ENCODE measurements around the gene TBL1Y.

Gene TBL1Y

DNA sequence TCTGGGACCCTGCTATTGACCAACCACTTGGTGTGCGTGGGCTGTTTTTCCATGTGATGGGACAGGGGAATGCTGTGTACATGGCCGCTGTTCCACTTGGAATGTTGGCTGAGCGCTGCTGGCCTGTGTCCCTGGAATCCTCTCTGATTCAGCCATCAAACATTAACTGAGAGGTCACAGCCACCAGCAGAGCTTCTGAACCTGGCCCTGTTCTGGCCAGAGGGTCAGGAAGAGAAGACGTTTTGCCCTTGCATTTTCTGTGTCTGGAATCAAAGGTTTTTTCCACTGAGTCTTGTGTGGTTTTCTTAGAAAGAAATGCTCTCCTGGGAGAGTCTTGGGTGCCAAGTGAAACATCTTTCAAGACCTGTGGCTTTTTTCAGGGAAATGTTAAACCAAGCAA, 85.5 kb downstream of the TBL1Y start:
- DNase-seq (ENCODE audit: low read depth), result no peak
- H3K4me3 ChIP-seq (ENCODE audit: low read depth, low read length), result no peak overlapping the region
- TF ChIP-seq, protein P1, sequence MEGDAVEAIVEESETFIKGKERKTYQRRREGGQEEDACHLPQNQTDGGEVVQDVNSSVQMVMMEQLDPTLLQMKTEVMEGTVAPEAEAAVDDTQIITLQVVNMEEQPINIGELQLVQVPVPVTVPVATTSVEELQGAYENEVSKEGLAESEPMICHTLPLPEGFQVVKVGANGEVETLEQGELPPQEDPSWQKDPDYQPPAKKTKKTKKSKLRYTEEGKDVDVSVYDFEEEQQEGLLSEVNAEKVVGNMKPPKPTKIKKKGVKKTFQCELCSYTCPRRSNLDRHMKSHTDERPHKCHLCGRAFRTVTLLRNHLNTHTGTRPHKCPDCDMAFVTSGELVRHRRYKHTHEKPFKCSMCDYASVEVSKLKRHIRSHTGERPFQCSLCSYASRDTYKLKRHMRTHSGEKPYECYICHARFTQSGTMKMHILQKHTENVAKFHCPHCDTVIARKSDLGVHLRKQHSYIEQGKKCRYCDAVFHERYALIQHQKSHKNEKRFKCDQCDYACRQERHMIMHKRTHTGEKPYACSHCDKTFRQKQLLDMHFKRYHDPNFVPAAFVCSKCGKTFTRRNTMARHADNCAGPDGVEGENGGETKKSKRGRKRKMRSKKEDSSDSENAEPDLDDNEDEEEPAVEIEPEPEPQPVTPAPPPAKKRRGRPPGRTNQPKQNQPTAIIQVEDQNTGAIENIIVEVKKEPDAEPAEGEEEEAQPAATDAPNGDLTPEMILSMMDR (conservative IDR thresholded peaks at IDR 0.05; ENCODE audit: low read depth, low read length), result no peak

DNA sequence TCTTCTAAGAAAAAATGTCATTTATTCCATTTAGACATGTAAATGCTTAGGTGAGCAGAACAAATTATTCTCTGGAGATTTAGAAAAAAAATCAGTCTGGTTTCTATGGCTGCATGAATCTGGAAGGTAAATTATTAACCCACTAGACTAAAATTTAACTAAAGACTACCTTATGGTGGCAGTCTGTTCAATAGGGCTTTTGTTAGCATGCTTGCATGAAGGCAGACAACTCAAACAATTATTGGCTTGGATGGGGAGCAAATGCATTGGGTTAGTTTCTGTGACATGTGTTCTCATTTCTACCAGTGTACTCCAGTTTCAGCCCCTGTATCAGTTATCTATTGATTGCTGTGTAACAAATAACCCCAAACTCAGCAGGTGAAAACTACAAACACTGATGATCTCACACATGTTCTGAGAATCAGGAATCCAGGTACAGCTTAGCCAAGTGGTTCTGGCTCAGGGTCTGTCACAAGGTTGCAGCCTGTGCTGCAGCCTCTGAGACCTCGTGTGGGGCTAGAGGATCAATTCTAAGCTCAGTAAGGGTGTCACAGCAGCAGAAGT, 87.1 kb downstream of the TBL1Y start:
- no peak for DNase-seq (ENCODE audit: low read depth)
- no peak overlapping the region for H3K4me3 ChIP-seq (ENCODE audit: low read depth, low read length)
- TF ChIP-seq, protein P1 (conservative IDR thresholded peaks at IDR 0.05; ENCODE audit: low read depth, low read length), result no peak

DNA sequence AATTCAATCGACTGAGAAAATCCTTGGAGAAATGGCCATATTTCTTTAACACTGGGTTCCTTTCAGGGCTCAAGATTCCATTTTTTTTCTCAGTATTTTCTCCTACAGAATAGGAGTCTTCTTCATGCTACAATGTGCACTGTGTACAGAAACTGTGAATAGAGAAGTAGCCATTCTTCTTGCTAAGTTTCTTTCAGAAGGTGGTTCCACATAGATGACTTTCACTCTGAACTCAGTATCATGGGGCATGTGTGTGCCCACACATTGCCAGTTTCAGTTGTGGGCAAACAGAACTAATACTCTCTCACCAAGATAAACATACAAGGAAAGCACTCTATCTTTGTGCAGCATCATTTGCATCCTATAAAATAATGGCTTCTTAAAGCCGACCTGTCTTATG, 89.4 kb downstream of the TBL1Y start:
- DNase-seq (ENCODE audit: low read depth), result no peak

DNA sequence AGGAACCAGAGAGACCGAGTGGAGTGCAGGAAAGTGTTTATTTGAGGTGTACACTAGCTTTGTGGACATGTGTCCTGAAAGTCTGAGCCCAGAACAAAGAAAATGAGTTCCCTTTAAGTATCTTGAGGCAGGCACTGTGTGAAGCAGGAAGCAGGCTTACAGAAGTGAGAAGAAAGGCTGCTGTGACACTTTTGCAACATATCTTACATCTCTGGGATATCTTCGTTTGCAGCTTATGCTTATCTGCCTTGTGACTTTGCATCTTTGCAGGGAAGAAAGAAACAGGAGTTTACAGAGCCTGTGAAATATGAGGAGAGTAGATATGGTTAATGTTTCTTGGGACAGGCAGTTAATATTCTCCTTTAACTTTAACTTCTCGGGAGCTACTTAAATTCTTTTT, 92.1 kb downstream of the TBL1Y start:
- H3K4me3 ChIP-seq (ENCODE audit: low read depth, low read length), result no peak overlapping the region
- DNase-seq (ENCODE audit: low read depth), result no peak
- TF ChIP-seq, protein P1 (conservative IDR thresholded peaks at IDR 0.05; ENCODE audit: low read depth, low read length), result no peak

More for the DNA sequence above, 89.4 kb downstream of the TBL1Y start:
- no peak overlapping the region for H3K4me3 ChIP-seq (ENCODE audit: low read depth, low read length)
- TF ChIP-seq, protein P1 (conservative IDR thresholded peaks at IDR 0.05; ENCODE audit: low read depth, low read length), result no peak

DNA sequence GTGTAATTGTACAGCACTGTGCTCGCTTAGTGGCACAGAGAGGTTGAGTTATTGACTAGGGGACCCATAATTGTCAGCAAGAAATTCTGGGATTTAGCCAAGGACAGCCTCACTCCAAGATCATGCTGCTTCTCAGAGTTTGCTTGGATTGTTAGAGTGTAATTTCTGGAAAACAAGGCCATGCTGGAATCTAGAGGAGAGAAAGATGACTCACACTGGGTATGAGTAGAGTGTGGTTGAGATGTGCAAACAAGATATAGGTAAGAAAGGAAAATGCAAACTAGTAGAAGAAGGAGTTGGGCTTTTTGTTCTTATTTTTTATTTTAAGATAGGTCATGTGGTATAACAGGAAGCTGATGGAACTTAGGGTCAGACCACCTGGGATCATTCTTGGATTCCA, 97.4 kb downstream of the TBL1Y start:
- no peak overlapping the region for H3K4me3 ChIP-seq (ENCODE audit: low read depth, low read length)
- TF ChIP-seq, protein P1 (conservative IDR thresholded peaks at IDR 0.05; ENCODE audit: low read depth, low read length), result no peak
- no peak for DNase-seq (ENCODE audit: low read depth)

DNA sequence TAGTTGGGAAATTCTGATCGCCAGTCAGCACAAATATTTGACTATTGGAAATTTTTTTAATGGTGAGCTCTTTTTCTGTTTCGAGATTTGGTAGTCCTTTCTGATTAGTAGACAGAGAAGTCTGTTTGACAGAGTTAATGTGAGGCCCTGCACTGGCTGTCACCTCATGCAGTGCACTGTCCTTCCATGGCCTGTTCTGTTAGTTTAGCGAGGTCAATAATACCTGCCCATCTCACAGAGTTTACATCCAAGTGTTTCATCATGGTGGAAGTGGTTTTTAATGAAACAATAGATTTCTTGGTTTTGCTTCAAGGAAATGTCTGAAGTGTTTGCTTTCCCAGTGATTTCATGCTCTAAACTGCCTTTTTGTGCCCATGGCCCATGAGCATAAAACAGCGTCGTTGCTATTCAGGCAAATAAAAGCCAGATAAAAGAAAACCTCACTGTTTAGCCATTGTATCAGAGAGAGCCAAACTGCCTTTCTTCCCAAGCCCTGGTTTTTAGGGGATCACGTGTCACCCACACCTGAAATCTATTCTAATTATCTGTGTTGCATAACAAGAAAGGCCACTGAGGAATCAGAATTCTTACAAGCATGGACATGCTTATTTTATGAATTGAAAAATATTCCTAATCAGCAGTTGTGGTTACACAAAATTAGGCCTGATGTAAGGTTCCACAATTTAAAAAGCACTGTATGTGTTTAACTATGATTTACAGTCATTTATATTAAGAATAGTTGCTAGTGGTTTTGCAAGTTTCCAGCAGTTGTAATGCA, 98.3 kb downstream of the TBL1Y start:
- H3K4me3 ChIP-seq (ENCODE audit: low read depth, low read length), result no peak overlapping the region
- TF ChIP-seq, protein P1 (conservative IDR thresholded peaks at IDR 0.05; ENCODE audit: low read depth, low read length), result no peak
- no peak for DNase-seq (ENCODE audit: low read depth)

DNA sequence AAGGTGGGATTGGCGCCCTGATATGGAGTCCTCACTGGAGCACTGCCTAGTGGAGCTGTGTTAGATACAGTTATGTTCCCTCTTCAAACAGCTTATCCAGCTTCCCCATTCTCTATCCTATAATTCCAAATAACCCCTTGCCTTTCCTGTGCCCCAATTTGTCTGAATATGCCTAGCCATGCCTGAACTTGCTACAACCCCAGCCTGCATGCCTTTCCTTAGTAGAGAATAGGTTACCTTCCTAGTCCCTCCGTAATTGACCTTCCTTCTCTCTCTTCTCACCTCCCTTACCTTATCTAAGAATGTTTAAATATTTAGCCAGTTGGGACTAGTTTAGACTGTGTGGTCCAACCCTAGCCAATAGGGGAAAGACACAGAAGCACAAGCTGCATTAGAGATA, 102.6 kb downstream of the TBL1Y start:
- no peak for DNase-seq (ENCODE audit: low read depth)
- no peak overlapping the region for H3K4me3 ChIP-seq (ENCODE audit: low read depth, low read length)
- TF ChIP-seq, protein P1 (conservative IDR thresholded peaks at IDR 0.05; ENCODE audit: low read depth, low read length), result no peak
